ENCODE data around the gene YRDC.

The YRDC gene

DNA sequence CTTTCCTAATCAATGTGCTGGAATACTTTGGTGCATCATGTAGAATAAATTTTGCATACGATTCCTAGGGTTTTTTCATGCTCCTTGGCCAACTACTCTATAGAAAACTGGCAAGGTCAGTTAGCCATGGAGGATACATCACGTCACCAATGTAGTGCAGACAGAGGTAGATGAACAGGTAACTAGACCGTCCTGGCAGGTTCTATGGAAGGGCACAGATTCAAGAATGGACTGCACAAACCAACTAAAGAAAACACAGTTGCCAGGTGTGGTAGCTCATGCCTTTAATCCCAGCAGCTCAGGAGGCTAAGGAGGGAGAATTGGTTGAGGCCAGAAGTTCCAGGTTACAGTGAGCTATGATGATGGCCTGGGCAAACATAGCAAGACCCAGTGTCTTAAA lies 41.5 kb upstream of the YRDC start:
- Histone ChIP-seq H3K79me2 (ENCODE audit: low read length) (peaks cover 89% of the 10 kb centered on the region), H3K4me1 (ENCODE audit: low read length) (peaks cover 7% of the 10 kb centered on the region), H3K9ac (ENCODE audit: low read length) (no peak overlapping the region), H3K27ac (ENCODE audit: low read length) (no peak overlapping the region), H4K20me1 (ENCODE audit: insufficient read depth, low read length) (no peaks in the 10 kb centered on the region), H3K4me2 (ENCODE audit: low read depth, low read length) (no peak overlapping the region), H3K9me3 (replicated peaks; ENCODE audit: insufficient read depth, low read length) (no peaks in the 10 kb centered on the region), H3K4me3 (ENCODE audit: low read length) (no peak overlapping the region), H3K36me3 (replicated peaks; ENCODE audit: insufficient read depth, low read length) (peaks cover 3% of the 10 kb centered on the region; the same call in 1 of the 2 replicates), H3F3A (ENCODE audit: insufficient read depth, low read length) (peaks cover 6% of the 10 kb centered on the region; the same call in 1 of the 2 replicates), H2AFZ (ENCODE audit: low read length) (no peak overlapping the region), H3K27me3 (replicated peaks; ENCODE audit: insufficient read depth, low read length) (no peaks in the 10 kb centered on the region), H3K9me2 (replicated peaks; ENCODE audit: insufficient read depth, low read length) (no peaks in the 10 kb centered on the region)
- no peak for DNase-seq
- TF ChIP-seq, protein P1, sequence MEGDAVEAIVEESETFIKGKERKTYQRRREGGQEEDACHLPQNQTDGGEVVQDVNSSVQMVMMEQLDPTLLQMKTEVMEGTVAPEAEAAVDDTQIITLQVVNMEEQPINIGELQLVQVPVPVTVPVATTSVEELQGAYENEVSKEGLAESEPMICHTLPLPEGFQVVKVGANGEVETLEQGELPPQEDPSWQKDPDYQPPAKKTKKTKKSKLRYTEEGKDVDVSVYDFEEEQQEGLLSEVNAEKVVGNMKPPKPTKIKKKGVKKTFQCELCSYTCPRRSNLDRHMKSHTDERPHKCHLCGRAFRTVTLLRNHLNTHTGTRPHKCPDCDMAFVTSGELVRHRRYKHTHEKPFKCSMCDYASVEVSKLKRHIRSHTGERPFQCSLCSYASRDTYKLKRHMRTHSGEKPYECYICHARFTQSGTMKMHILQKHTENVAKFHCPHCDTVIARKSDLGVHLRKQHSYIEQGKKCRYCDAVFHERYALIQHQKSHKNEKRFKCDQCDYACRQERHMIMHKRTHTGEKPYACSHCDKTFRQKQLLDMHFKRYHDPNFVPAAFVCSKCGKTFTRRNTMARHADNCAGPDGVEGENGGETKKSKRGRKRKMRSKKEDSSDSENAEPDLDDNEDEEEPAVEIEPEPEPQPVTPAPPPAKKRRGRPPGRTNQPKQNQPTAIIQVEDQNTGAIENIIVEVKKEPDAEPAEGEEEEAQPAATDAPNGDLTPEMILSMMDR (IDR thresholded peaks at IDR 0.05; ENCODE audit: low read length): no peak
- TF ChIP-seq EZH2phosphoT487 (IDR thresholded peaks at IDR 0.05; ENCODE audit: low read length) (no peak), EZH2 (optimal IDR thresholded peaks at IDR 0.05; ENCODE audit: low read depth, low read length) (no peak)

DNA sequence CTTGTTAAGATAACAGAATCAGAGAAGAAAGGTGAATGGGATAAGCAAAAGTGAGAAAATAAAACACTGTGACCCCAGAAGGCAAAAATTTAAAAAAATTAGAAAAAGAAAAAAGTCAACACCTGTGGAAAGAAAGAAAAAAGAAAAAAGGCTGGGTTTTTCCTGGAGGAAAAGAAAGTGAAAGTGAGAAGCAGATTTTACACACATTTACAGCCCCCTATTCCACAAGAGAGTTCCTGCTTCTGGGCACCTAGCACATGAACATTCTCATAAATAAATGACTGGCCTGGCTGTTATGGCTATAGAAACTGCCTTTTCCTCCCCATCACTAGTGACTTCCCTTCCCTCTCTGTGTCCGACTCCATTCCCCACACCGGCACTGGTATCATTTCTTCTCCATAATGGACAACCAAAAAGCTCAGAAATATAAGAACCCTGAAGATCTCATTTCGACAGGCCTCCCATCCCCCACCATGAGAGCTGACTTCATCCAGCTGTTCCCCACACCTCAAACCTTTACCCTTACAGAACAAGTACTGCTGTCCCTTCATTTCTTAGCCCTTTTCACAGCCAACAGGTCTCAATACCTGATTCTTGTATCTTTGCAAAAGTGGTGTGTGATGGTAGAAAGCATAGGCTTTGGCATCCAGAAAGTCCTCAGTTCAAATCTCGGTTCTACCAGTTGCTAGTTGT lies 38.8 kb upstream of the YRDC start:
- no peak overlapping the region for H2AFZ ChIP-seq (ENCODE audit: low read length)
- H3K9me2 ChIP-seq (replicated peaks; ENCODE audit: insufficient read depth, low read length): no peaks in the 10 kb centered on the region
- H3K27me3 ChIP-seq (replicated peaks; ENCODE audit: insufficient read depth, low read length): no peaks in the 10 kb centered on the region
- H4K20me1 ChIP-seq (ENCODE audit: insufficient read depth, low read length): no peaks in the 10 kb centered on the region
- H3K36me3 ChIP-seq (replicated peaks; ENCODE audit: insufficient read depth, low read length): no peaks in the 10 kb centered on the region; the same call in 1 of the 2 replicates
- TF ChIP-seq, protein P1 (IDR thresholded peaks at IDR 0.05; ENCODE audit: low read length): no peak
- TF ChIP-seq EZH2 (optimal IDR thresholded peaks at IDR 0.05; ENCODE audit: low read depth, low read length): no peak
- TF ChIP-seq EZH2phosphoT487 (IDR thresholded peaks at IDR 0.05; ENCODE audit: low read length): no peak
- no peak overlapping the region for H3K4me2 ChIP-seq (ENCODE audit: low read depth, low read length)
- peaks cover 76% of the 10 kb centered on the region for H3K79me2 ChIP-seq (ENCODE audit: low read length)
- peaks cover 6% of the 10 kb centered on the region; the same call in 1 of the 2 replicates for H3F3A ChIP-seq (ENCODE audit: insufficient read depth, low read length)
- H3K27ac ChIP-seq (ENCODE audit: low read length): no peak overlapping the region
- peaks cover 7% of the 10 kb centered on the region for H3K4me1 ChIP-seq (ENCODE audit: low read length)
- H3K9me3 ChIP-seq (replicated peaks; ENCODE audit: insufficient read depth, low read length): no peaks in the 10 kb centered on the region
- no peak for DNase-seq
- no peak overlapping the region for H3K4me3 ChIP-seq (ENCODE audit: low read length)
- no peak overlapping the region for H3K9ac ChIP-seq (ENCODE audit: low read length)

DNA sequence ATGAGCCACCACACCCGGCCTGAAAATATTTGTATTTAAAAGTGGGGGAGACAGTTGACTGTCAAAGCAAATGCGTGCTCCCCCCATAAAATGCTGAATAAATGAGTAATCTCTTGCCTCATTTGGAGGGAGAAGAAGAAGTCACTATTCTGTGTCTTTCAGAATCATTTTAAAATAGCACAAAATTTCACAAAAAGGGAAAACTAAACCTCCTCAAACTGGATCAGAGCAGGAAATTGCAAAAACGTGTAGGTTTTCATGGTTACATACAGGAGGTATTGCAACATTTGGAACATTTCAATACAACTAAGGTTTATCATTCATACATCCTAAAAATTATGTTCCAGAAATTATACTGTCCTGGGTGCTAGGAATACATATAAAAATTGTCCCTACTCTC lies 37.8 kb upstream of the YRDC start:
- Histone ChIP-seq H3K9ac (ENCODE audit: low read length) (no peak overlapping the region), H3K4me3 (ENCODE audit: low read length) (no peak overlapping the region), H3K36me3 (replicated peaks; ENCODE audit: insufficient read depth, low read length) (no peaks in the 10 kb centered on the region; the same call in 1 of the 2 replicates), H3K4me1 (ENCODE audit: low read length) (peaks cover 10% of the 10 kb centered on the region), H4K20me1 (ENCODE audit: insufficient read depth, low read length) (no peaks in the 10 kb centered on the region), H3F3A (ENCODE audit: insufficient read depth, low read length) (peaks cover 6% of the 10 kb centered on the region; the same call in 1 of the 2 replicates), H3K79me2 (ENCODE audit: low read length) (peaks cover 76% of the 10 kb centered on the region), H3K9me2 (replicated peaks; ENCODE audit: insufficient read depth, low read length) (no peaks in the 10 kb centered on the region), H3K4me2 (ENCODE audit: low read depth, low read length) (no peak overlapping the region), H3K27me3 (replicated peaks; ENCODE audit: insufficient read depth, low read length) (no peaks in the 10 kb centered on the region), H2AFZ (ENCODE audit: low read length) (no peak overlapping the region), H3K27ac (ENCODE audit: low read length) (no peak overlapping the region), H3K9me3 (replicated peaks; ENCODE audit: insufficient read depth, low read length) (no peaks in the 10 kb centered on the region)
- no peak for DNase-seq
- no peak for TF ChIP-seq EZH2 (optimal IDR thresholded peaks at IDR 0.05; ENCODE audit: low read depth, low read length)
- TF ChIP-seq, protein P1 (IDR thresholded peaks at IDR 0.05; ENCODE audit: low read length): no peak
- TF ChIP-seq EZH2phosphoT487 (IDR thresholded peaks at IDR 0.05; ENCODE audit: low read length): no peak
